Activated CD8-positive, alpha-beta memory T cell treated with anti-CD3 and anti-CD28 coated beads for 1 hour (primary cell): Measurements from ENCODE around the gene NAPEPLD.
"Not testable (repeated sequence)": the region's sequence is repeated elsewhere in the genome, so short reads cannot be mapped to it uniquely, and the experiment has no call there.

Experiments
- DNase-seq, 2 donors: peaks; one replicate each; pipeline ENCODE4 v3.0.0-alpha.2; 2020; ENCODE audit warnings: low read depth in 1 of 2; ENCODE audit errors: extremely low read depth in 1 of 2

The NAPEPLD gene

GRCh38 chr7:103144754-103145153 is 4.1 kb downstream of the NAPEPLD start:
- not testable (repeated sequence) for DNase-seq

GRCh38 chr7:103143868-103144267 is 5.0 kb downstream of the NAPEPLD start:
- no peak for DNase-seq

- no peak for DNase-seq
These were observed 6.4 kb downstream of the NAPEPLD start for GRCh38 chr7:103142494-103142893.

DNA sequence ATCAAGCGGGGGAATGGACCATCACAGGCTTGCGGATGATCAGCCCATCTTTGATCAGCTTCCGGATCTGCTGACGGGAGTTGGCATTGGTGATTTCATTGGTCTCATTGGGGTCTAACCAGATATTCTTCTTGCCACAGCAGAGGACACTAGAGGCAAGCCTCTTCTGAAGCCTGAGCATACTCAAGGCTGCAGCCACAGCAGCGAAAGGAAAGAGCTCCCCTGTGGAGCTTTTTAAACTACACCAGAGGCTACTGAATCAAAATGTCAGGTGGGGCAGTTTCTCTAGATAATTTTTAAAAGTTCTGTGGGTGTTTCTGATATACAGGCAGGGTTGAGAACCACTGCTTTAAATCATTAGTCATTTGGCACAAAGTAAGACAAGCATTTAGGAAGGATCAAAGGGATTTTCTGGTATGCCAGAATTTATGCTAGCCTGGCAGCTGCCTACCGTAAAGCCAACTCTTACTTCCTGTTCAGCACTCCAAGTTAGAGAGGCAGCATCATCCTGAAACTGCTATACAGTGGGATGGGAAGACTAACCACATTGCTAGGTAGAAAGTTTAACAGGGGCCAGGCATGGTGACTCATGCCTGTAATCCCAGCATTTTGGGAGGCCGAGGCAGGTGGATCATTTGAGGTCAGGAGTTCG is 7.0 kb downstream of the NAPEPLD start:
- DNase-seq, result no peak

GRCh38 chr7:103140685-103141084 is 8.2 kb downstream of the NAPEPLD start:
- no peak for DNase-seq

GRCh38 chr7:103140061-103140460 is 8.8 kb downstream of the NAPEPLD start:
- no peak for DNase-seq

DNA sequence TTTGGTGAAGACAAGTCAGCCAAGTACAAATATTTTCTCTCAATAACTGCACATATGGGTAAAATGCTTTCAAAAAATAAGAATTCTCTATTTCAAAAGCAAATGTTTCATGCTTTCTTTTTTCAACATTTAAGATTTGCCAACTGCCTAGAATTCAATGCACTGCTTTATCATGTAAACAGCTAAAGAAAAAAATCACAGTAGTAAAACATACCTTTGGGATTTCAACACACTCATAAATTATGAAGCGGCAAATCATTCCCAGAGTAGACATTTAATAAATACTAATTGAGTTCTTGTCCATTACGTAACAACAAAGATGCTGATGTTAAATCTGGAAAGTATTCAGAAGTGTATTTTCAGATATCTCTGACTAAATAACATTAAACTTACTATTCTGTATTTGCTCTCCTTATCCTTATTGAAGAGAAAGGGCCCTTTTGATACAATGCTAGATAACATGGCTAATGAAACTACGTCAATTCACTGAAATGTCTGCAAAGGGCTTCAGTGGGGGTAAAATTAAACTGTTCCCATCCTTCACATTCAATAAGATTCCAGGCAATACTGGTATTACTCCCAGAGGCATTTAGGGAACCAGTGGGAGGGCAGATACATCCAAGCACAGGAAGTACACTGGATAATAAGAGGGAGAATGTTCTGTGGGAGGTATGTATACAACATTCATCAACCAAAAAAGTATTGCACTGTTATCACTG is 13.9 kb downstream of the NAPEPLD start:
- no peak for DNase-seq

DNA sequence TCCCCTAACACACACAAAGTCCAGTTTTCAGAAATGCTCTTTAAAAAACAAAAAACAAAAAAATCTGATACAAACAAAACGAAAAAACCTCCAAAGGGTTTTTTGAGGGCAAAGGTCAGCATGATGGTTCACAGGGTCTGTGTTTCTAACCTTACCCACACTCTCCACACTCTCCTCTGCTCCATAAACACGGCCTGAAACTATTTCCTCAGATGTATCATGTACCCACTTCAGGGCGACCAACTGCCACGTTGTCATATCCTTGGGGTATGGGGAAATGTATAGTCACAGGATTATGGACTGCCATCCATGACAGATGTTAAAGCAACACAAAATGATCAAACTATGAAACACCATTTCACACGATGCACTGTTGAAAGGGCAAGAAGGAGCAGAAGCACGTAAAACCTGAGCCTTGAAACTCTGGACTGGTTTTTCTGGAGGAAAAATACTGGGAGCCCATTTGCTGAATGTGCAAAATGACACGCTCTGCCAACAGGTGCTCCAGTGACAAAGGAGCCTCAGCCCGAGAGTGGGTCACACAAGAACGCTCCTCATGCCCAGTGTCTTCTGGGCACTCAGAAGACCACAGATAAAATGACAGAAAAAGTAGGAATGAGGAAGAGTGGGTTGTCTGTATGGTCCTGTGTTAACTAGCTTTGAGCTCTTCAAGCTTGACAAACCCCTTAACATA is 15.8 kb downstream of the NAPEPLD start:
- DNase-seq, result no peak

DNA sequence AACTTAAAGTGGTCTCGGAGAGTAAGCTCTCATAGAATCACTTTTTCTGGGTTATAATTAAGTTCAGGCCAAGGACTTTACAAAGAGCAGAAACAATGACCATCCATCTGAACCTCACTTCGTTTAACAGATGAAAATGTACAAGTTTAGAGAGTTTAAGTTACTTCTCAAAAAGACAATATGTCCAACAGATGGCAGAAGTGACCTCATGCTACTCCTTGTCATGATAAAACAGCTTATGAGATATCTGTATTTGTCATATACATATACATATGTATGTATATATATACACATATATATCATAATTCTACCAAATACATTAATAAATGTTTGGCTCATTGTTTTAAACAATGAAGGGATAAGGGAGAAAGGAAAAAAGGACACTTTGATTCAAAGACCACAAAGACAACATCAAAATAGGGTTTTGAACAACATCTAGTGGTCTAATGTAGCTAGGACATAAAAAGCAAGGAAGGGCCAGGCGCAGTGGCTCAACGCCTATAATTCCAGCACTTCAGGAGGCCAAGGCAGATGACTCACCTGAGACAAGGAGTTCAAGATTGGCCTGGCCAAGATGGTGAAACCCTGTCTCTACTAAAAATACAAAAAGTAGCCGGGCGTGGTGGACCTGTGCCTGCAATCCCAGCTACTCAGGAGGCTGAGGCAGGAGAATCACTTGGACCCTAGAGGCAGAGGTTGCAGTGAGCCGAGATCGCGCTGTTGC is 17.8 kb downstream of the NAPEPLD start:
- no peak for DNase-seq

- DNase-seq, result no peak
These were observed 19.0 kb downstream of the NAPEPLD start for GRCh38 chr7:103129702-103130549.

- no peak for DNase-seq
These were observed 21.9 kb downstream of the NAPEPLD start for GRCh38 chr7:103127006-103127405.

GRCh38 chr7:103124429-103124979 is 24.4 kb downstream of the NAPEPLD start:
- DNase-seq, result no peak

DNA sequence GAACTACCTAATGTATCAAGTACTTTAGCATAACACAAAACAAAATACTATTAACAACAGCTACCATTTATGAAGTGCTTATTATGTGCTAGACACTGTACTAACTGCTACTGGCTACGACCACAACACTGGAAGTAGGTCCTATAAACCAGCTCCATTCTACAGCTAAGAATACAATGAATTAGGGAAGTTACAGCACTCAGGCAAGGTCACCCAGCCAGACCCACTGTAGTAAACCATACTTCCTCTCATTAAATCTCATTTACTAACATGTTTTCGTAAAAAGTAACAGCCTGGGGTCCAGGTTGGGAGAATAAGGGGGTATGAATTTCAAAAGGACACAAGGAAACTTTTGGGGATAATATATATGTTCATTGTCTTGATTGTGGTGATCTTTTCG is 25.4 kb downstream of the NAPEPLD start:
- no peak for DNase-seq

GRCh38 chr7:103121641-103122040 is 27.3 kb downstream of the NAPEPLD start:
- no peak for DNase-seq

GRCh38 chr7:103120362-103120761 is 28.5 kb downstream of the NAPEPLD start:
- DNase-seq, result no peak

DNA sequence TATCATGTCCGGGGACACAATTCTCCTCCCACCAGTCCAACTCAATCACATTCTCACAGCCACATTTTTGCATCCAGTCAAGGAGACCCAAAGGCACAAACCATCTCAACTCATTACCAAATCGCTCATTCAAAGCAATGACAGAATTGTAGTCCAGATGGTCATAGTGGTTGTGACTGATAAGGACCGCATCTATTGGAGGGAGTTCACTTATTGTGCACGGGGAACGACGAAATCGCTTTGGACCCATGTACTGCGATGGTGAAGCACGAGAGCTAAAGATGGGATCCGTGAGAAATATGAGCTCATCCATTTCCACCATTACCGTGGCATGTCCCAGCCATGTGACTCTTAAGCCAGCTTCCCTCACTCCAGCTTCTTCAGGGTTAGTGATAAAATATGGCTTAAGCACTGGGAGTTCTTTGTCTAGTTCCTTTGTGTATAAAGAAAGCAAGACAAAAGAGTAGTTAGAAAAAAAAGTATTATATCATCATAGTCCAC is 29.1 kb downstream of the NAPEPLD start:
- no peak for DNase-seq

- no peak for DNase-seq
These were observed 31.4 kb downstream of the NAPEPLD start for GRCh38 chr7:103117465-103117864.

DNA sequence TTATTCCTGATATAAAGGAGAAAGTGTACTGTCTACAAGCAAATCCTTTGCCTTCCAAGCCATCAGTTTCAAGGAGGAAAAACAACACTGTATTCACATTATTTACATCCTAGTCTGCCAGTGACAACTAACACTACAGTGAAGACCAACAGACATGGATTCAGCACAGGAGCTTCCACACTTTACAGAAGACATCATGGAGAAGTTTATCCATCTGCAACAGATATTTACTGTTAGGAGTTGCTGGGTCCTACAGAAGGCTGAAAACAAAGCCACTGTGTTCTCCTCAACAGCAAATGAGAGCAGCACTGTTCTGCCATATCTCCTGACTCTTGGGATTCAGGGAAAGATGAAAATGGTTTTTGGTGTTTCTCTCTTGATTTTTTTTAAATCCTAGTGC is 31.9 kb downstream of the NAPEPLD start:
- DNase-seq, result no peak

GRCh38 chr7:103116511-103116910 is 32.4 kb downstream of the NAPEPLD start:
- no peak for DNase-seq

GRCh38 chr7:103115771-103116170 is 33.1 kb downstream of the NAPEPLD start:
- no peak for DNase-seq
